Heart left ventricle (tissue), 16 donors: Measurements from ENCODE around the gene FKBP5. TPM values are rescaled to one million over a fixed set of nuclear protein-coding genes. Genes with fewer than 3 reads are reported as not detected.

Experiments
- ATAC-seq, 4 donors: fragments of 200-7000 bp; cut with Tn5 transposase; one replicate each; pipeline ENCODE4 v1.9.1; 2020 to 2022; ENCODE audit warnings: moderate library complexity in 4 of 4, mild to moderate bottlenecking in 3 of 4, moderate number of reproducible peaks in 1 of 4
- DNase-seq, 5 donors: peaks; one replicate each; pipeline ENCODE4 v3.0.0-alpha.2; 2020
- H3K27ac ChIP-seq, 12 donors: fragments of 200-600 bp; sonication (generic) in 4 of 12; one replicate each; pipeline versions ENCODE4 v1.5.0 to v1.8.0; 2016 to 2022; ENCODE audit warnings: mild to moderate bottlenecking in 2 of 12
- H3K27me3 ChIP-seq, 9 donors: fragments of 200-600 bp; sonication (generic) in 2 of 9; one replicate each; pipeline versions ENCODE4 v1.5.1 to v1.8.0; 2016 to 2022; ENCODE audit warnings: mild to moderate bottlenecking in 3 of 9
- H3K36me3 ChIP-seq, 9 donors: fragments of 200-600 bp; sonication (generic) in 2 of 9; one replicate each; pipeline versions ENCODE4 v1.5.0 to v1.8.0; 2018 to 2022; ENCODE audit warnings: mild to moderate bottlenecking in 2 of 9
- H3K4me1 ChIP-seq, 12 donors: fragments of 200-600 bp; sonication (generic) in 4 of 12; one replicate each; pipeline versions ENCODE4 v1.5.0 to v1.8.0; 2016 to 2022; ENCODE audit warnings: mild to moderate bottlenecking in 3 of 12
- H3K4me3 ChIP-seq, 12 donors: fragments of 200-600 bp; sonication (generic) in 4 of 12; one replicate each; pipeline versions ENCODE4 v1.5.0 to v1.8.0; 2017 to 2022; ENCODE audit warnings: mild to moderate bottlenecking in 9 of 12, moderate library complexity in 4 of 12
- H3K9me3 ChIP-seq, 12 donors: fragments of 200-600 bp; sonication (generic) in 4 of 12; one replicate each; pipeline versions ENCODE4 v1.5.0 to v1.8.0; 2016 to 2022; ENCODE audit warnings: mild to moderate bottlenecking in 1 of 12
- CTCF ChIP-seq, 12 donors: fragments of 200-600 bp; sonication (generic) in 4 of 12; IDR thresholded peaks; one replicate each; pipeline versions ENCODE4 v1.5.0 to v1.8.0; 2018 to 2022; ENCODE audit warnings: antibody characterized with exemption in 12 of 12, mild to moderate bottlenecking in 5 of 12
- POLR2A ChIP-seq, 2 donors: fragments of 450-650 bp; IDR thresholded peaks; one replicate each; pipeline ENCODE4 v1.6.1; 2017; ENCODE audit warnings: antibody characterized with exemption in 2 of 2, mild to moderate bottlenecking in 2 of 2, moderate library complexity in 2 of 2
- WGBS, 4 donors: extraction: QIAGEN DNeasy Blood & Tissue Kit in 2 of 4; methylation state at CpG; one replicate each; pipeline versions ENCODE4 v1.1.5 to v1.1.7; 2013 to 2018; 5-methylcytosine and 5-hydroxymethylcytosine counted together
- intact Hi-C, 10 donors: fragments of 100-400 bp; cut with DNase I; formaldehyde crosslinking; loops; one replicate each; pipeline versions ENCODE4 v1.11.1 to v1.14.2; 2022
- polyA plus RNA-seq, 2 donors: library from polyadenylated mRNA; stranded (reverse); fragments of 200-250 nt; gene quantifications; one replicate each; pipeline ENCODE4 v1.2.3, GENCODE V29; 2013
- total RNA-seq, 9 donors: library from RNA; depleted of rRNA in 2 of 9; stranded (reverse); fragments of >200 nt in 2 of 9; fragmentation: NEBNext Ultra II Directional in 3 of 9; extraction: Animal tissue kit (Norgen Biotek cat#: 25700) in 3 of 9; gene quantifications; one replicate each; pipeline versions ENCODE4 v1.1.0 to v1.2.4, GENCODE V29; 2016 to 2023
- donor health status: ischemic (EF 13 %, LVEDD 7.1; RV severe dilation, severe dysfunction).
- donor health status: healthy with polysubstance abuse.
- donor health status: DM: no; HTN: yes; CAD: no.
- donor health status: DM: no; HTN: no; CAD: no.
- donor health status: ischemic (EF 25% LVEDD 6.9; RV normal size, moderate dysfunction).
- donor health status: ischemic (EF 25% LVEDD 5.7; RV mildly dilated, moderate dysfunction).
- donor health status: healthy.
- donor health status: DM: yes; HTN: yes; CAD: no.
- donor health status: ischemic (EF 35%, LVEDD 5.7; RV mildly dilated, moderate dysfunction).
- donor health status: nonischemic (EF 11% LVEDD 7.7; RV severe dilation, severe dysfunction).
- donor health status: DM: yes; HTN: yes; CAD: no.
- donor health status: PGD.
- donor health status: ischemic (EF 29% LVEDD 5.4; RV normal size, mild dysfunction).
- donor health status: nonischemic (EF 23%, LVEDD 6.1; RV moderate dilation, normal function).

Gene FKBP5
- total and polyA plus RNA-seq, 11 donors, result 19.7 to 351 (median 104) TPM

GRCh38 chr6:35629876-35630378, 58.8 kb downstream of the FKBP5 start:
- intact Hi-C loops, result loop anchor here in 2 of 10 donors (5.0 to 10.0 kb wide), 2 partner anchors 45 to 48 kb away; no protein-coding TSS in a partner anchor
- Histone ChIP-seq H3K4me3 (no peak overlapping the region), H3K36me3 (peaks cover 0 to 79% (median 15%) of the 10 kb centered on the region in 9 donors), H3K27me3 (no peaks in the 10 kb centered on the region), H3K27ac (peak overlapping the region in 1 of 12 donors; percentile 21), H3K9me3 (no peaks in the 10 kb centered on the region), H3K4me1 (peaks cover 0 to 45% (median 7%) of the 10 kb centered on the region in 12 donors)
- TF ChIP-seq CTCF (IDR thresholded peaks at IDR 0.05), result no peak
- TF ChIP-seq POLR2A (IDR thresholded peaks at IDR 0.05), result no peak
- 94 to 98% (median 96%) methylated on average over 7 of the region's 7 CpGs for WGBS, 4 donors
- DNase-seq (no peak), ATAC-seq (no peak)

- H3K27me3 ChIP-seq, result no peaks in the 10 kb centered on the region
- H3K36me3 ChIP-seq, result peaks cover 0 to 84% (median 22%) of the 10 kb centered on the region in 9 donors
- H3K27ac ChIP-seq, result peak overlapping the region in 1 of 12 donors; percentile 68
- TF ChIP-seq POLR2A (IDR thresholded peaks at IDR 0.05) (no peak), CTCF (IDR thresholded peaks at IDR 0.05) (no peak)
- ATAC-seq (no peak), DNase-seq (no peak)
- H3K4me1 ChIP-seq, result peaks cover 0 to 54% (median 0%) of the 10 kb centered on the region in 12 donors
- intact Hi-C loops, result no loop called here
- H3K4me3 ChIP-seq, result no peak overlapping the region
- H3K9me3 ChIP-seq, result no peaks in the 10 kb centered on the region
- 84 to 91% (median 88%) methylated on average over 2 of the region's 2 CpGs for WGBS, 4 donors
Measured at GRCh38 chr6:35626401-35626800, 62.3 kb downstream of the FKBP5 start.

- DNase-seq, result no peak
- peaks cover 0 to 83% (median 28%) of the 10 kb centered on the region in 9 donors for H3K36me3 ChIP-seq
- peak overlapping the region in 3 of 12 donors; percentile 13 to 46 (median 39) for H3K27ac ChIP-seq
- H3K4me3 ChIP-seq, result no peak overlapping the region
- H3K4me1 ChIP-seq, result peaks cover 0 to 66% (median 0%) of the 10 kb centered on the region in 12 donors
- H3K9me3 ChIP-seq, result no peaks in the 10 kb centered on the region
- WGBS, 4 donors, result 90 to 95% (median 92%) methylated on average over 9 of the region's 9 CpGs
- no peaks in the 10 kb centered on the region for H3K27me3 ChIP-seq
- peak in 1 of 4 donors; percentile 39 for ATAC-seq
- intact Hi-C loops, result loop anchor here in 1 of 10 donors (5.0 kb wide), 1 partner anchor 42 kb away; no protein-coding TSS in a partner anchor
- peak in 9 of 12 donors; percentile 14 to 41 (median 29) for TF ChIP-seq CTCF (IDR thresholded peaks at IDR 0.05)
- no peak for TF ChIP-seq POLR2A (IDR thresholded peaks at IDR 0.05)
Measured at GRCh38 chr6:35624341-35625070, 64.2 kb downstream of the FKBP5 start.

GRCh38 chr6:35622283-35622682, 66.4 kb downstream of the FKBP5 start:
- Histone ChIP-seq H3K27me3 (no peaks in the 10 kb centered on the region), H3K27ac (peak overlapping the region in 1 of 12 donors; percentile 51), H3K9me3 (no peaks in the 10 kb centered on the region), H3K4me1 (peaks cover 0 to 60% (median 0%) of the 10 kb centered on the region in 12 donors), H3K4me3 (no peak overlapping the region), H3K36me3 (peaks cover 0 to 83% (median 42%) of the 10 kb centered on the region in 9 donors)
- intact Hi-C loops, result loop anchor here in 1 of 10 donors (5.0 kb wide), 1 partner anchor 40 kb away; no protein-coding TSS in a partner anchor
- WGBS, 4 donors, result 97 to 99% (median 98%) methylated on average over 4 of the region's 4 CpGs
- no peak for ATAC-seq
- no peak for DNase-seq
- no peak for TF ChIP-seq POLR2A (IDR thresholded peaks at IDR 0.05)
- TF ChIP-seq CTCF (IDR thresholded peaks at IDR 0.05), result no peak
